Effector memory CD8-positive, alpha-beta T cell (primary cell): ENCODE measurements around the gene XPNPEP3.
"Not testable (repeated sequence)": the region's sequence is repeated elsewhere in the genome, so short reads cannot be mapped to it uniquely, and the experiment has no call there.

Experiments used
- ATAC-seq: fragments of 150-1000 bp; cut with Tn5 transposase; replicated peaks from 2 replicates; pipeline ENCODE4 v1.10.0; 2021; ENCODE audit warnings: mild to moderate bottlenecking, moderate library complexity
- DNase-seq, 3 experiments: peaks; one replicate each; pipeline ENCODE4 v3.0.0; 2021
- H3K27ac Mint-ChIP-seq, 2 donors: one replicate each; pipeline ENCODE4 v1.8.0; 2022; ENCODE audit warnings: mild to moderate bottlenecking in 2 of 2, mixed read lengths in 2 of 2, moderate library complexity in 2 of 2
- H3K27me3 Mint-ChIP-seq, 2 donors: one replicate each; pipeline ENCODE4 v1.8.0; 2022; ENCODE audit warnings: mixed read lengths in 2 of 2
- H3K36me3 Mint-ChIP-seq: one replicate; pipeline ENCODE4 v1.8.0; 2022; ENCODE audit warnings: mild to moderate bottlenecking, moderate library complexity, mixed read lengths; ENCODE audit not compliant: insufficient read depth
- H3K4me1 Mint-ChIP-seq, 2 donors: one replicate each; pipeline ENCODE4 v1.8.0; 2022; ENCODE audit warnings: low read depth in 2 of 2, mixed read lengths in 2 of 2
- H3K4me3 Mint-ChIP-seq, 2 donors: one replicate each; pipeline ENCODE4 v1.8.0; 2022; ENCODE audit warnings: mild to moderate bottlenecking in 2 of 2, mixed read lengths in 2 of 2, moderate library complexity in 2 of 2
- H3K9me3 Mint-ChIP-seq, 2 donors: one replicate each; pipeline ENCODE4 v1.8.0; 2022; ENCODE audit warnings: mixed read lengths in 2 of 2

The XPNPEP3 gene

DNA sequence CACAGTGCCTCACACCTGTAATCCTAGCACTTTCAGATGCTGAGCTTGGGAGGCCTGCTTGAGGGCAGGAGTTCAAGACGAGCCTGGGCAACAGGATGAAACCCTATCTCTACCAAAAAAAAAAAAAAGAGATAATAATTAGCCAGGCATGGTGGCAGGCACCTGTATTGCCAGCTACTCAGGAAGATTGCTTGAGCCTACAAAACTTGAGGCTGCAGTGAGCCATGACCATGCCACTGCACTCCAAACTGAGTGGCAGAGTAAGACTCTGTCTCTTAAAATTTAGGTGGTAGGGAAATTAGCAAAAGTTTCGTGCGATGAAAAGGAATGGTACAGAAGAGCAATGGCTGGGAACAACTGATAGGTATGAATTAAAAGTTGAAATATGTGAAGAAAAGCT lies 18.5 kb upstream of the XPNPEP3 start:
- H3K4me3 Mint-ChIP-seq, result no peak overlapping the region
- no peaks in the 10 kb centered on the region for H3K27me3 Mint-ChIP-seq
- peaks cover 90% of the 10 kb centered on the region for H3K36me3 Mint-ChIP-seq
- no peak for ATAC-seq
- peak overlapping the region in 1 of 2 donors; percentile 42 for H3K27ac Mint-ChIP-seq
- DNase-seq, result no peak
- H3K4me1 Mint-ChIP-seq, result peaks cover 5 to 11% of the 10 kb centered on the region in 2 donors
- no peaks in the 10 kb centered on the region for H3K9me3 Mint-ChIP-seq

GRCh38 chr22:40844951-40845350 lies 12.0 kb upstream of the XPNPEP3 start:
- ATAC-seq (no peak), DNase-seq (no peak)
- no peak overlapping the region for H3K4me3 Mint-ChIP-seq
- H3K36me3 Mint-ChIP-seq, result peaks cover 87% of the 10 kb centered on the region
- H3K27ac Mint-ChIP-seq, result no peak overlapping the region
- H3K27me3 Mint-ChIP-seq, result no peaks in the 10 kb centered on the region
- peaks cover 6 to 12% of the 10 kb centered on the region in 2 donors for H3K4me1 Mint-ChIP-seq
- no peaks in the 10 kb centered on the region for H3K9me3 Mint-ChIP-seq

DNA sequence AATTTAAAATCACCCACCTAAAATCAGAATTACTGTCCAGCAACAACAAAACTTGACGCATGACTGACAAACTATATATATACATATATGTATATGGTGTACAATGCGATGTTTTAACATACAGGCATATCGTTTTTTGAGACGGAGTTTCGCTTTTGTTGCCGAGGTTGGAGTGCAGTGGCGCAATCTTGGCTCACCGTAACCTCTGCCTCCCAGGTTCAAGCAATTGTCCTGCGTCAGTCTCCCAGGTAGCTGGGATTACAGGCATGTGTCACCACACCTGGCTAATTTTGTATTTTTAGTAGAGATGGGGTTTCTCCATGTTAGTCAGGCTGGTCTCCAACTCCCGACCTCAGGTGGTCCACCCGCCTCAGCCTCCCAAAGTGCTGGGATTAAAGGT lies 11.1 kb upstream of the XPNPEP3 start:
- H3K4me1 Mint-ChIP-seq, result peaks cover 10 to 13% of the 10 kb centered on the region in 2 donors
- not testable (repeated sequence) for H3K9me3 Mint-ChIP-seq, ATAC-seq, H3K4me3 Mint-ChIP-seq, DNase-seq, H3K27me3 Mint-ChIP-seq
- peak overlapping the region in 1 of 2 donors; percentile 57 for H3K27ac Mint-ChIP-seq
- H3K36me3 Mint-ChIP-seq, result peaks cover 85% of the 10 kb centered on the region

DNA sequence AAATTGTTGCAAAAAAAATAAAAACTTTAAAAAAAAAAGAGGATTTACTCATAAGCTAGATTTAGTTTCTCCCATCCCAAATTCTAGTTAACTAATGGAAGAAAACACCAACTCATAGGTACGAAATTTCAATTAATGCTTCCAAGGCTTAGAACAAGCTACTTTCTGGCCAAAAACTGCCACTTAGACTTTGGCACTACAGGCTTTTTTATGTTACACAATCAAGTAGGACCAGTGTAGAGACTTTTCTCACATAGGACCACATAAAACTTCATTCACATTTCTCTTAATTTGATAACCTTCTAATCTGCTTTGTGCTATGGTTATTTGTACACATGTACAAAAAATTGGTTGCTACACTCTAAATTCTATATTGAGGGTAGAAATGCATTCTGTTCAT lies 3.6 kb upstream of the XPNPEP3 start:
- peak overlapping the region in 1 of 2 donors; percentile 30 for H3K4me3 Mint-ChIP-seq
- peaks cover 32 to 45% of the 10 kb centered on the region in 2 donors for H3K4me1 Mint-ChIP-seq
- H3K27ac Mint-ChIP-seq, result peak overlapping the region in 1 of 2 donors; percentile 71
- no peaks in the 10 kb centered on the region for H3K27me3 Mint-ChIP-seq
- no peak for DNase-seq
- no peak for ATAC-seq
- H3K9me3 Mint-ChIP-seq, result no peaks in the 10 kb centered on the region
- H3K36me3 Mint-ChIP-seq, result peaks cover 48% of the 10 kb centered on the region

GRCh38 chr22:40853961-40854360 lies 3.0 kb upstream of the XPNPEP3 start:
- ATAC-seq (no peak), DNase-seq (no peak)
- Mint-ChIP-seq H3K27me3 (no peaks in the 10 kb centered on the region), H3K4me3 (peak overlapping the region in 1 of 2 donors; percentile 30), H3K36me3 (peaks cover 45% of the 10 kb centered on the region), H3K9me3 (no peaks in the 10 kb centered on the region), H3K27ac (peak overlapping the region in 1 of 2 donors; percentile 71), H3K4me1 (peaks cover 32 to 45% of the 10 kb centered on the region in 2 donors)

DNA sequence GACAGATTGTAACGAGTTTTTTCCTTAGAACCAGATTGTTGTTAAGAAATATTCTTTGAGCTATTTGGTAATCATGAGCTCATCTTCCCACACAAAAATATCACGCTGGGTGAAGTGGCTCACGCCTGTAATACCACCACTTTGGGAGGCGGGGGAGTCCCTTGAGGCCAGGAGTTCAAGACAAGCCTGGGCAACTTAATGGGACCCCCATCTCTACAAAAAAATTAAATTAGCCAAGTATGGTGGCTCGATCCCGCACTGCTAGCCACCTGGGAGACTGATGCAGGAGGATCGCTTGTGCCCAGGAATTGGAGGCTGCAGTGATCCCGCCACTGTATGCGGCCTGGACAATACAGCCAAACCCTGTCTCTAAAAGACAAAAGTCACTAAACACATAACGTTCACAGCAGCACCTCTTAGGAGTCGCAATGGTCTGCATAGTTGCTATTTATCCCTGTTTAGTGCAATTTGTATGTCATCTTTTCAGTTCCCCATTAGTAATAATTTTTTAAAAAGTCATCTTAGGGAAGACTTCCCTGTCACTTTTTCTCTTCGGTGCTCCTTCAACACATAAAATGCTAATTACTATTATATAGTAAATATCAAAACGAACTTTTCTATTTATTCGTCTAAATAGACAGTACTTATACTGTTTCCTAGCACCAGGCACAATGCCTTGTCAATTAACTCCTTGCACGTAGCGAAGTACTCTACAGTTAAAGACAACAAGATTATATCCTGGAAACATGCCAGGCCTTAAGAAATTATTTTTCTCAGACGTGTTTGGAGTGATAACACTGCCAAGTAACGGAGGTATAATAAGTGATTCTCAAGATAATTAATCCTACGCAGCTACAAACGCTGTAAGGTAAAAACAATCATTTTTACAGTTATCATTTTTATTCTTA lies 1.6 kb upstream of the XPNPEP3 start:
- DNase-seq, result no peak
- Mint-ChIP-seq H3K4me3 (peak overlapping the region; percentile 92 to 96), H3K27ac (peak overlapping the region; percentile 97 to 100), H3K4me1 (peaks cover 30 to 42% of the 10 kb centered on the region in 2 donors), H3K27me3 (no peaks in the 10 kb centered on the region), H3K9me3 (no peaks in the 10 kb centered on the region), H3K36me3 (peaks cover 31% of the 10 kb centered on the region)
- ATAC-seq, result no peak

DNA sequence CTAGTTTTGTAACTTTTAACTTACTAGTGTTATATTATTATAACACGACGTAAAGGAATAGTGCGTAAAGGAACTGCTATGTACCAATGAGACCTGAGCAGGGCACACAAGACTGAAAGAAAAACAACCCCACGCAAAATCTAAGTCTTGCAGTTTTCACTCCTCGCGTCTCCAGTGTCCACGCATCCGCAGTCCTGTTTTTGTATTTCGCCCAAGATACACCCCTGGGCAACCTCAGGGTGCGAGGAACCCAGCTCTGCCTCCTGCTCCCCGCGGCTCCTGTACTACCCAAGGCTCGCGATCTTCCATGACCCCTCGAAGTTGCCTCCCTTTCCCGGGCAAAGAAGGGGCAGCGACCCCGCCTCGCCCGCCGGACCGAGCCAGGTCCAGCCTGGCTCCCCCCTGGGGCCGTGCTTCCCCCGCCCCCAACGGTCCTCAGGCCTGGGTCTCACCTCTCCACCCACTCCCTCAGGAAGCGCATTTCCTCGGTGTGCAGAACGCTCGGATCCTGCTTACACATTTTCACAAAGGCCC lies 902 bp upstream of the XPNPEP3 start:
- DNase-seq (peak; percentile 23 to 33 (median 27)), ATAC-seq (peak; percentile 19)
- Mint-ChIP-seq H3K36me3 (peaks cover 31% of the 10 kb centered on the region), H3K27ac (peak overlapping the region; percentile 97 to 100), H3K4me3 (peak overlapping the region; percentile 92 to 96), H3K27me3 (no peaks in the 10 kb centered on the region), H3K9me3 (no peaks in the 10 kb centered on the region), H3K4me1 (peaks cover 28 to 43% of the 10 kb centered on the region in 2 donors)

- H3K4me1 Mint-ChIP-seq, result peaks cover 25 to 35% of the 10 kb centered on the region in 2 donors
Measured at GRCh38 chr22:40857309-40857855, 434 bp downstream of the XPNPEP3 start.

DNA sequence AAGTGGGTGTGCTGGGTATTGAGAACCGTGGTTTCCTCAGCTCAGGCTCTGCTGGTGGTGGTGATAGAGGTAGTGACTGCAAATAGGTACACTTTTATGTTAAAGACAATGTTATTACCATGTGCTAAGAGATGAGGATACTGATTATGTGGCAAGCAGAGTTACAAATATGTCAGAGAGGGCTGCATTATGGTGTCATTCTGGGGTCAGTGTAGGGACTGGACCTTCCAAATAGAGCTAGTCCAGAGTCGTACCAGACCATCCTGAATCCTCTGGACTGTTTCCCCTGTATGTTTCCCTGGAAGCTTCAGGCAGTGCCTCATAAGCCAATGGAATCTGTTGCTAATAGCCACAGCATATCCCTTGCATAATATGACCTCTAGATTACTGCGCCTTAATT lies 5.1 kb downstream of the XPNPEP3 start, which contains the start of gene DNAJB7:
DNAJB7 (minus strand) TSS at position 101 of the 400 bp plus-strand sequence. CDS start 119 bp downstream, outside the sequence.
- Mint-ChIP-seq H3K27me3 (no peaks in the 10 kb centered on the region), H3K27ac (peak within 1 kb of the TSS; percentile 10 to 16), H3K4me1 (peaks cover 6 to 30% of the 10 kb centered on the region in 2 donors), H3K9me3 (no peaks in the 10 kb centered on the region), H3K36me3 (peaks cover 20% of the 10 kb centered on the region), H3K4me3 (no peak within 1 kb of the TSS)
- ATAC-seq (no peak), DNase-seq (no peak)

More at GRCh38 chr22:40857309-40857855, 434 bp downstream of the XPNPEP3 start:
- Mint-ChIP-seq H3K36me3 (peaks cover 27% of the 10 kb centered on the region), H3K27ac (peak overlapping the region; percentile 97 to 100), H3K27me3 (no peaks in the 10 kb centered on the region), H3K9me3 (no peaks in the 10 kb centered on the region), H3K4me3 (peak overlapping the region; percentile 92 to 96)
- DNase-seq (no peak), ATAC-seq (no peak)

DNA sequence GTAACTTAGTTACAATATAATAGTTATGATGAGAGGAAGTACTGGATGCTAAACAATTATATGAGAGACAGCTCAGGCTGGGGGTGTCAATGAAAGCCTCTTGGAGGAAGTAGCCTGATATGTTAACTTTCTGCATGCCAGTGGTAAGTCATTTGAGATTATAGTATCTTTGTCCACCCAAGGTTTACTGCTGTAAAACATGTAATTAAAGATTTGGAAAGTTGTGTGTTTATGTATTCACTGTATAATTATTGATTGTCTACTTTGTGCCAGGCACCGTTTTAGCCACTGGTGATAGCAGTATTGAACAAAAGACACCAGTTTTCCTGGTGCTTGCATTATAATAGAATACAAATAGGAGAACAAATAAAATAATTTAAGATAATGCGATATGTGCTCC lies 5.6 kb downstream of the XPNPEP3 start:
- ATAC-seq (no peak), DNase-seq (no peak)
- Mint-ChIP-seq H3K9me3 (no peaks in the 10 kb centered on the region), H3K27me3 (no peaks in the 10 kb centered on the region), H3K27ac (peak overlapping the region in 1 of 2 donors; percentile 4), H3K36me3 (peaks cover 15% of the 10 kb centered on the region), H3K4me1 (peaks cover 1 to 27% of the 10 kb centered on the region in 2 donors), H3K4me3 (no peak overlapping the region)

GRCh38 chr22:40867109-40867508 lies 10.2 kb downstream of the XPNPEP3 start:
- Mint-ChIP-seq H3K9me3 (no peaks in the 10 kb centered on the region), H3K27me3 (no peaks in the 10 kb centered on the region), H3K4me3 (no peak overlapping the region), H3K36me3 (peaks cover 9% of the 10 kb centered on the region), H3K4me1 (peaks cover 2 to 16% of the 10 kb centered on the region in 2 donors), H3K27ac (no peak overlapping the region)
- DNase-seq, result no peak
- no peak for ATAC-seq

- not testable (repeated sequence) for ATAC-seq, H3K9me3 Mint-ChIP-seq, H3K27me3 Mint-ChIP-seq, DNase-seq, H3K4me3 Mint-ChIP-seq, H3K27ac Mint-ChIP-seq
- Mint-ChIP-seq H3K4me1 (peaks cover 2 to 16% of the 10 kb centered on the region in 2 donors), H3K36me3 (peaks cover 16% of the 10 kb centered on the region)
Measured at GRCh38 chr22:40868379-40868778, 11.4 kb downstream of the XPNPEP3 start.

GRCh38 chr22:40874016-40874415 lies 17.1 kb downstream of the XPNPEP3 start:
- H3K27ac Mint-ChIP-seq, result no peak overlapping the region
- no peak overlapping the region for H3K4me3 Mint-ChIP-seq
- H3K27me3 Mint-ChIP-seq, result no peaks in the 10 kb centered on the region
- peaks cover 0 to under 1% of the 10 kb centered on the region in 2 donors for H3K4me1 Mint-ChIP-seq
- ATAC-seq (no peak), DNase-seq (no peak)
- no peaks in the 10 kb centered on the region for H3K9me3 Mint-ChIP-seq
- H3K36me3 Mint-ChIP-seq, result peaks cover 18% of the 10 kb centered on the region
